ENCODE measurements around the gene CDX2.

CDX2 gene

DNA sequence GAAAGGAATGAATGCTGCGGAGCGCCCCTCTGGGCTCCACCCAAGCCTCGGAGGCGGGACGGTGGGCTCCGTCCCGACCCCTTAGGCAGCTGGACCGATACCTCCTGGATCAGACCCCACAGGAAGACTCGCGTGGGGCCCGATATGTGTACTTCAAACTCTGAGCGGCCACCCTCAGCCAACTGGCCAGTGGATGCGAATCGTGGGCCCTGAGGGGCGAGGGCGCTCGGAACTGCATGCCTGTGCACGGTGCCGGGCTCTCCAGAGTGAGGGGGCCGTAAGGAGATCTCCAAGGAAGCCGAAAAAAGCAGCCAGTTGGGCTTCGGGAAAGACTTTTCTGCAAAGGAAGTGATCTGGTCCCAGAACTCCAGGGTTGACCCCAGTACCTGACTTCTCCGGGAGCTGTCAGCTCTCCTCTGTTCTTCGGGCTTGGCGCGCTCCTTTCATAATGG lies 40.7 kb downstream of the CDX2 start:
- no peak for DNase-seq (ENCODE audit: low read depth)

- DNase-seq (ENCODE audit: low read depth), result no peak
Observed at GRCh38 chr13:27927444-27928352, 41.4 kb downstream of the CDX2 start.

DNA sequence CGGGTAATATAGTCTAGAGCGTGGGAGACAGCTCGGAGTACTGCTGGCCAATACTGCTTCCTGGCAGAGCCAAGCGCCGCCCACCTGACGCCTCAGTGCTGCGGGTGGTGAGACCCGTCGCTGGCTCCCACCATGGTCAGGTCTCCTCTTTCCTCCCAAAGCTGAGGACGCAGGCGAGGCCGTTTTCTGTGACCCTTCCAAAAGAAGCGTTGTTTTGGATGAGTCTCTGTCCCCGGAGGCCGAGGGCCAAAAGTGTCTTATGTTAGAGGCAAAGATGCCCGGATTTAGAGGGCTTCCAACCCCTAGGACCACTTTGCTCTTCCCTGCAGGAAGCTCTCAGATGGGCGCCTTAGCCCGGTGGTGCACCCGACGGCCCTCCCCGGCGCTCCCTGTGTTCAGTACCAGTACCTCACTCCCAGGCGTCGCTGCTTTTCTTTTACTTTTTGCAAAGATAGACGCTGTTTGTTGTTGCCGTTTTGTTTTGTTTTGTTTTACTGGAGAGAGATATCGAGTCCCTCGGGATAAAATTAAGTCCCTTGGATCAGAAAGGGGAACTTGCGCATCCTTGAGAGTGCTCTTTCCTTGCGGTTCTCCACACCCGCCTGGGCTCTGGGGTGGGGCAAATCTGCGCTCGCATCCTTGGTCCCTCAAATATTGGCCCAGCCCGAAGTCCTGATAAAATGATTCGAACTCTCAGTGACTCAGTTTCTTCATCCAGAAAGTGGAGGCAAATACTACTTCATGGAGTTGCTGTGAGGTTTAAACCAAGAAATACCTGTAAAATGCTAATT lies 42.3 kb downstream of the CDX2 start:
- DNase-seq (ENCODE audit: low read depth), result no peak

- no peak for DNase-seq (ENCODE audit: low read depth)
Observed at GRCh38 chr13:27925220-27925991, 43.7 kb downstream of the CDX2 start.

GRCh38 chr13:27924529-27925141 lies 44.5 kb downstream of the CDX2 start:
- DNase-seq (ENCODE audit: low read depth), result no peak

- no peak for DNase-seq (ENCODE audit: low read depth)
Observed at GRCh38 chr13:27923794-27924528, 45.2 kb downstream of the CDX2 start.

GRCh38 chr13:27922883-27923612 lies 46.1 kb downstream of the CDX2 start:
- DNase-seq (ENCODE audit: low read depth), result no peak

GRCh38 chr13:27921961-27922882 lies 46.9 kb downstream of the CDX2 start:
- no peak for DNase-seq (ENCODE audit: low read depth)

- DNase-seq (ENCODE audit: low read depth), result no peak
Observed at GRCh38 chr13:27921421-27921960, 47.6 kb downstream of the CDX2 start.

- DNase-seq (ENCODE audit: low read depth), result no peak
Observed at GRCh38 chr13:27920677-27921420, 48.3 kb downstream of the CDX2 start.

- no peak for DNase-seq (ENCODE audit: low read depth)
Observed at GRCh38 chr13:27919934-27920676, 49.0 kb downstream of the CDX2 start, which contains the start of gene PDX1. TSS of gene PDX1 (plus strand) at chr13:27920000. CDS start at chr13:27920139, 139 bp downstream.

- DNase-seq (ENCODE audit: low read depth), result no peak
Observed at GRCh38 chr13:27919659-27919933, 49.5 kb downstream of the CDX2 start.

GRCh38 chr13:27918918-27919658 lies 50.0 kb downstream of the CDX2 start:
- no peak for DNase-seq (ENCODE audit: low read depth)

DNA sequence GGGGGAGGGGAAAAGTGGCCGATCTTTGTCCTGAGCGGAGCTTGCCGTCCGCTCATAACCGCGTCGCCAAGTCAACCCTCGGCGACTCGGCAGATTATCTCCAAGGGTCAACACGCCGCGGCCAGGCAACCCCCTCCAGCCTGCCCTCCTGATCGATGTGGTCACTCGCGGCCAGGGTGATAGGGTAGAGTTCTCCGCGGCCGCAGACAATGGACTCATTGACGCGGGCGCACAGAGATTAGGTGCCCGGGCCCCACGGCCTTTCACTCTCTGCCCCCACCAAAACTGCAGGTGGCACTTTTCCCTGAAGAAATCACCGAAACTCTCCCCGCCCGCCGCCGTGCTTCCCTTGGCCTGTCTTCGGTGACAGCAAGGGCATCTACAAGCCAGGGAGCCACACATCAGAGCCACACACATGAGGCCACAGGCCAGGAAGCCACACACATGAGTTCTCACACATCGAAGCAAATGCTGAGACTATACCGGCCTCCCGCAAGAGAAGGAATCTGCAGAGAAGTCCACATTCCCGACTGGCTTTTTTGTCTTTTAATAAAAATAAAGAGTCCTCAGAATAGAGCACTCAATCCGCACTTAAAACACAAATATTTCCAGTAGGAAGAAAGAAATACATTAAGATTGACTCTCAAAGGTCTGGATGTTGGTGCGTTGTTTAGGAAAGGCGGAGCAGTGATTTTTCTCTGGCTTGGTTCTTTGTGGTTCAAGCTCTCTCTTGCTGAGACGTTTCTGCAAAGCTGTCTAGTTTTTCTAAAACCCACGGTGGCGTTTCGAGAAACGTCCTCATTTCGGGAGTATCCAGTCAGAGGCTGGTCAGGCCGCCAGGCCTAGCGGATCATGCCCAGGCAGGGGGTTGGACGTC lies 50.8 kb downstream of the CDX2 start:
- DNase-seq (ENCODE audit: low read depth), result no peak

DNA sequence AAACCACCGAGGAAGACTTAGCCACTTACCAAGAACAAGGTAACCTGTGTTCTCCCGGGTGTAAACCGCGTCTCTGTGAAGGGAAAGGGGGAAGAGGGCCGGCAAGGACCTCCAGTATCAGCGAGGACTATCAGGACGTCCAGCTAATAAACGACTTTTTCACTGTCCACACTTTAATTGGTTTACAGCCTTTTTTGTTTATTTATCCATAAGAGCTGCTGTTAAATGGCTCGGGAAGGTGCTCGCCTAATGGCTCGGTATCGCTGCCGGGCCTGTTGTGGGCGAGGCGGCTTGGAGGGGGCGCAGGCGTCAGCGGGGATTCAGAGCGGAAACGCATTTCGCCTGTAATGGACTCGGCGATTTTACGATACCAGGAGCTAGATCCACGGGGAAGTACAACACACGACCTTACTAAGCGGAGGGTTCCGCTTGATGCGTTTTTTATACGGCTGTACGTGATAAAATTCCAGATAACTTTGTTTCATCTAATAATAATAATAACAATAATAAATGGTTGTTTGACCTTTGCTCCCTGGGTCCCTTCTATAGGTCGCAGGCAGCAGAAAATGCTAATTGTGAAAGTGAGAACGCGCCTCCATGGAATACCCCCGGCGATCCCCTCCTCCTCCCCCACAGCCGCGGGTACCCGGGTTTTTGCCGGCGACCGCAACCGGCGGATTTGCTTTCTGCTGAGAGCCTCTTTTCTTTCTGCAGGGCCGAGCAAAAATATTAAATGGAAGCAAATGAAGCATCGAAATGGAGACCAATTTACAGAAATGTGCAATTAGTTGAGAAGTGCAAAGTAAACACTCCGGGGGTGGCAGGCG lies 51.8 kb downstream of the CDX2 start:
- no peak for DNase-seq (ENCODE audit: low read depth)
